ENCODE data around the gene MYOM1.

MYOM1 gene

DNA sequence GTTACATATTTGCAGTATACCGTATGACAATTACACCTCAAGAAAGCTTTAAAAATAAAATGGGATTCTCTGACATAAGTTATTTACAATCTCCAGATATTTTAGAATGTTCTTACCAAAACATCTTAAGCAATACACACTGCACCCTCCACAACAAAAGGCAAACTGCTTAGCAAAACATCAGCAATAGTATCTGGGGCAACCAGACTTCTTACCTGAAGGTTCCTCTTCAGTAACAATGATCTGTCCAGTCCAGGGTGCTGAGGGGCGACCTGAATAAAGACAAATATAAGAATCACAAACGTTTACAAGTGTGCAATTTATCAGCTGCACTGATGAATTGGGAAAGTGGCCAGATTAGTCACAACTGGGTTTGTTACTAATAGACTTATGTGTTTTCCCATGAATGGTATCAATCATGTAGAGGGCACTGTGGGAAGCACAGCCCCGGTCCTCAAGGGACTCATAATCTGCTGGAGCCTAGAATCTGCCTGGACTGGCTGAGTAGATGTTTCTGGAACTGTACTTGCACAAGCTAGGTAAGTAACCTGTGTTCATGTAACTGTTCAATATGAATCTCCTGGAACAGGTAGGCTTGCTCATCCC is 70.7 kb downstream of the MYOM1 start:
- no peak for DNase-seq

DNA sequence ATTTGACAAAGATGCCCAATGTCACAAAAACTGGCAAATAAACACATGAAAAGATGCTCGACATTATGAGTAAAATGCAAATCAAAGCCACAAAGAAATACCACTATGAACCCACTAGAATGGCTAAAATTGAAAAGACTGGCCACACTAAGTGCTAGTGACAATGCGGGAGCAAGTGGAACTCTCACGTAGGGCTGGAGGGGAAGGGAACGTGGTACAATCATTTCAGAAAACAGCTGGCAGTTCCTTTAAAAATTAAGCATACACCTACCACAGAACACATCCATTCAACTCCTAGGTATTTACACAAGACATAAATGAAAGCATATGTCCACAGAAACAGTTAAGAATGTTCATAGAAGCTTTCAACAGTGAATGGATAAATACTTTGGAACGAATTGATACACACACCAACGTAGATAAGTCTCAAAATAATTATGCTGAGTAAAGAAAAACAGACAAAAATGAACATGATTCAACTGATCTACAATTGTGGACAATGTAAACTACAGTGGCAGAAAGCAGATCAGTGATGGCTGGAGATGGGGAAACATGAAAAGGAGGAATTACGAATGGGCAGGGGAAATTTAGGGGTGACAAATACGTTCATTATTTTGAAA is 71.7 kb downstream of the MYOM1 start:
- DNase-seq, result no peak

DNA sequence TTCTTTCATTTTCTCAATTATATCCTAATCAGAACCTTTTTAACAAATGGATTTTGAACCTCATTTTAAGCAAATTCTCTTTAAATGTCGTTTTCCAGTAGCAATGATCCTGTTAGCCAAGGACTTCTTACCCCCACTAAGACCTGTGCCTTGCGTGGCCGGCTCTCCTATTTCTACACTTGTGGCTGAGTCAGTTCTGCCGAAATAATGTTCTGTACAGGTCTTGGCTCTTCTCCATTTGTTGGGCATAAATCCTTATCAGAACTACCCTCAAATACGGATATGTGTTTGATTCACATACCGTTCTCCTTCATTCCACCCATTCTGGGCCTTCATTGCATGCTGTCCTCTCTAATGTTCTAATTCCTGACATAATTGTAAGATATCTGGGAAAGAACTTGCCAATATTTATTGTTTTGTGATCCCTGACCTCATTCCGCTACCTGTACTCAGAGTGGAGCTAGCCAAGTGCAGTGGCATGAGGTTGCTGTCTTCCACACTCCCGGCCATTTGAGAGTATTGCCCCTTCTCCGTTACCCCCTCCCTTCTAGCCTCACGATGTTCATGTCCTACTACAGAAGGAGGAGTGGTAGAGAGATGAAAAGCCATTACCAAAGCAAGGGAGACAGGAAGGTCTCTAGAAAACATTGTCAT is 78.7 kb downstream of the MYOM1 start:
- DNase-seq, result no peak

DNA sequence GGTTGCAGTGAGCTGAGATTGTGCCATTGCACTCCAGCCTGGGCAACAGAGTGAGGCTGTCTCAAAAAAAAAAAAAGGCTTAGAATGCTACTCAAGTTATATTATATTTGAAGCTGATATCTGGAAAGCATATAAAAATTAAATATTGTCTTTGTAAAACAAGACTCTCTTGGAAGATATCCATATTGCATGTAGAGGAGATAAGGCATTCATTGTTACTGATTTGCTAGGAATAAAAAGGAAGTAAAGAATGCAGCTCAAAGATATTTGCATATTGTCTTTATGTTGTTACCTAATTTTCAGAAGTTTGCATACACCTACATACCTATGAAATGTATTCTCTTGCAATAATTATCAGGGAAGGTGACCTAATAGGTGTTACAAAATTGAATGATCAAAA is 79.4 kb downstream of the MYOM1 start:
- DNase-seq, result no peak

DNA sequence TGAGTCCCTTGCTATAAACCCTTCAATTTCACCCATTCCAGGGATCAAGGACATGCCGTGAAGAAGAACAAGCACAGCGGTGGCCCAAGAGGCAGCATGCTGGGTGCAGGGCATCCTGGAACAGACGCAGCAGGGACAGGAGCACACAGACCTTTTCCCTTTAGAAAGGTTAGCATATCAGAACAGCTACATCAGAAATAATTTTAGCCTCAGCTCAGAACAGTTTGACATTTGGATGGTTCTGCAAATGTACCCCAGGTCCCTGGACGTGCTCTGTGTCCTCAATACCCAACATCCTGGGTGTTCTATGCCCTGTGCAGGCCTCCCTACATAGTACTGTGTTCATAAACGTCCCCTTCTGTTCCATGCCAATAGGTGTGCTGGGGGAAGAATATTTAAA is 80.4 kb downstream of the MYOM1 start:
- no peak for DNase-seq

DNA sequence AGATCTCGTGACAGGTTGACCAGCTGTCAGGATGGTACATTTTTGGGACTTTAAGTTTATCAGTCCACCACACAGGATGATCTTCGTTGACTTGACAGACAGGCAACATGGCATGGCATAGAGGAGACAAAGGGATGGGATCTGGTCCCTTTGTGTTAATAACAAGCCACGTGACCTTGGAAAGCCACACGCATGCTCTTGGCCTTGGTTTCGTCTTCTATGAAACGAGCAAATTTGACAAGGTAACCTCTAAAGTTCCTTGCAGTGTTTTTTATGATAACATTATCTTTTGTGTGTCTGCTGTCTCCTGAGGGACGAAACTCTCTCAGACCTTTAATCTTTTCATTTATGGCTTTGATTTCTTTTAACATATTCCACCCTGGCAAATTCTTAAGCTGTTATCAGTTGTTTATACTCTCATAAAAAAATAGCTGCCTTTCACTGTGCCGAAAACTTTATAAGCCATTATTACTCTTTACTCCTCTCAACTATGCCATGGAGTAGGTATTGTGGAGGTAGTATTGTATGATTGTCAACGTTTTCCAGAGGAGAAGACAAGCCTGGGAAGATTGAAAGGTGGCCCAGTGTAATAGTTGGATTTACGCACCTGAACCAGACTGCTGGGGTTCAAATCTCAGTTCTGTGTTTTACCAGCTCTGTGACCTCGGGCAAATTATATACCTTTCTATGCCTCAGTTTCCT is 81.3 kb downstream of the MYOM1 start:
- DNase-seq, result no peak

DNA sequence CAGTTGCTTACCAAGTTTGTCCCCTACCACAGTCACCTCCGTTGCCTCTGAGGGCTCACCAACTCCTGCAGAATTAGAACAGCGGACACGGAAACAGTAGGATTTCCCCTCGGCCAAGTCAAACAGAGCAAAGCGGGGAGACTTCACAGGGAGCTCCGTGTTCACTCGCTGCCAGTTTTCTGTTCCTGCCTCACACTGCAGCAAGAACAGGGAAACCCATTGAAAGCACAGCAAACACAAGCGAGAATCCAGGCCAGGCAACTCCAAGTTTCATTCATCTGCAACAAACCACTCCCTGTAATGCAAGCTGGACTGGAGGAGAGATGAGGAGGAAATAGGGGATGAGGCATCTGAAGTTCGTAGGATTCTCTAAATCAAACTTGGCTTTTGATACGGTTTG is 84.2 kb downstream of the MYOM1 start:
- DNase-seq, result no peak

DNA sequence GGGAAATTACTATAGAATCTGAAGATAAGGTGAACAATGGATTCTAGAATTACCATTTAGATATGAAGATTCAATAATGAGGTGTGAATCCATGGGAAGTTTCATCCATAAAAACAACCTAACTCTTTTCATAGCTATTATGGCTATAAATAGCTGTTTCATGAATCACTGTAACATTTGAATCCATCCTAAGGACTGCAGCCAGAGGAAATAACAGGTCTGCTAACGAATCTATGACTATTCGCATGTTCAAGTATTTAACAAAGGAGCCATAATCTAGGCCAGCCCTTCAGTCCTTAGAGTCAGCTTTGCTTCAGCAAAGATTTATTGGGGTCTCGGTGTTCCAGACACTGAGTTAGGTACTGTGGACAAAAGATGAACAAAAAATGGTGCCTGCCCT is 87.1 kb downstream of the MYOM1 start:
- DNase-seq, result no peak

DNA sequence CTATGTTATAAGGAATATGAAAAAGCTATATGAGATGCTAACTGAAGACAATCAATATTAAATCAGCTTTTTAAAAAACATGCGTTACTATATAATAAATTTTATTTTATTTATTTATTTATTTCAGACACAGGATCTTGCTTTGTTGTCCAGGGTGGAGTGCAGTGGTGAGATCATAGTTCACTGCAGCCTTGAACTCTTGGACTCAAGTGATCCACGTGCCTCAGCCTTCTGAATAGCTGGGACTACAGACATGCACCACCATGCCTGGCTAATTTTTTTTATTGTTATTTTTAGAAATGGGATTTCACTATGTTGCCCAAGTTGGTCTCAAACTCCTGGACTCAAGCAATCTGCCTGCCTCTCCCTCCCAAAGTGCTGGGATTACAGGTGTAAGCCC is 89.4 kb downstream of the MYOM1 start:
- DNase-seq, result no peak

DNA sequence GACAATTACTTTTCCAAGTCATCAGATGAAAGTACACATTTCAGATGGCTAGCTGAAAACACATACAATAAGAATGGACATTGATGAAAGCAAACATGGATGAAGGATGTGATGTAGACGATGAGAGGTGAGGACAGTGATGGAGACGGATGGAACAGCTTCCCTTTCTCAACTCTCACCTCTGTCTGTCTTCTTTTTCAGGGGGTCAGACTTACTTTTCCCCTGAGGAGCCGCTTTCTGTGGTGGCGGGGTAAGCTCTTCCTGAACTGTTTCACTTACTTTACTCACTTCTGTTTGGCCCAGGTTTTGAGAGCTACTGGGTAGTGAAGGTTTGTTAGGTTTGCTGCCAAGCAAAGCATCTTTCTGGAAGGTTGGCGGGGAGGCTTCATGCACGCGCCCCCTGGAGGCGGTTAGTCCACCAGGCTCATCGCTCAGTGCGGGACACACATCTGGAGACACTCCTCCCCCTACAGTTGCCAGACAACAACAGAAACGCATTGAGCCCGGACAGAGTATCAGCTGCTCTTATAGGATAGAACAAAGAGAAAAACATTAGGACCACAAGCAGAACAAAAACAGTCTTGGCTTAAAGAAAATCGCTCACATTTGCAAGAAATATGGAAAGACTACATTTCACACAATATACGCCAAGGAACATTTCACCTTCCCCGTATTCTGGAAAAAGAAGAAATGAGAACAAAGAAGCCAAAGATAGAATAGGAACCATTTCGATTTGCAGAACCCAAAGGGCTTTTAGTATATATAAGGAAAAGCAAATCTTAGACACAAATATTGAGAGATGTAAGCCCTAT is 90.5 kb downstream of the MYOM1 start:
- peak; percentile 90 for DNase-seq

DNA sequence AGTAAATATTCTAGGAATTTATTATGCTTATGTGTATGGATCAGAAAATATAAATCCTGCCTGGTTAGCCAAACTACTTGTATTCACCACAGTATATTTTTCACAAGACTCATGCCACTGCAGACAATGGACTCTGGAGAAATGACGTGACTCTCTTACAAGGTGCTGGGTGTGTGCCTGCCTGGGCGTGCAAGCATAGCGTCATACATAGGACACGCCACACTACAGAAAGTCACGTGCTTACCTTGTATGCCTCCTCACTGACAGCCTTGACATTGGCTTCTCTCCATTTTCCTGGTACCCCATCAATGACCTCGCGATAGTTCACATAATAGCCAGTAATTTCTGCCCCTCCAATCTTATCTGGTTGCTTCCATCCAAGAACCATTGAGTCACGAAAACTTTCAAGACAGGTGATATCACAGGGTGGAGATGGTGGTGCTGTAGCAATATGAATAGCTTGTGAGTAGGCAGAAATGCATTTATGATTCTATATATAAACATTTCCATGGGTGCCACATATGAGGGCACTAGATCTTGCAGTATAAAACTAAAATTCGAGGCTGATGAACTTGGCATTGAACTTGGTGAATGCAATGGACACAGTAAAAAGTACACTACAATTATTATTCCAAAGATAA is 93.2 kb downstream of the MYOM1 start:
- DNase-seq, result no peak

DNA sequence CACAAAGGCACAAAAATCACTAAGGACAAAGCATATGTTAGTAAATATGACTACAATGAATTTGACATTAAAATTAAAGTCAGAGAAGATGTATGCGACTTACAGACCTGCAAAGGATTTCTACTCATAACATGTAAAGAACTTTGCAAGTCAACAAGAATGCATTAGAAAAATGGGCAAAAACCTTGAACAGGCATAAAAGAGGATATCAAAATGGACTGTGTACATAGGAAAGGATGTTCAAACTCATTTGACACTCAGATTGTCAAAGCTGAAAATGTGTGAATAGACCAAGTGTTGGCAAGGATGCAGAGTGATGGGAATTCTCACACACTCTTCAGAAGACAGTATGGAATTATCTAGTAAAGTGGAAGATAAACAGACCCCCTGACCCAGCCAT is 94.9 kb downstream of the MYOM1 start:
- no peak for DNase-seq

DNA sequence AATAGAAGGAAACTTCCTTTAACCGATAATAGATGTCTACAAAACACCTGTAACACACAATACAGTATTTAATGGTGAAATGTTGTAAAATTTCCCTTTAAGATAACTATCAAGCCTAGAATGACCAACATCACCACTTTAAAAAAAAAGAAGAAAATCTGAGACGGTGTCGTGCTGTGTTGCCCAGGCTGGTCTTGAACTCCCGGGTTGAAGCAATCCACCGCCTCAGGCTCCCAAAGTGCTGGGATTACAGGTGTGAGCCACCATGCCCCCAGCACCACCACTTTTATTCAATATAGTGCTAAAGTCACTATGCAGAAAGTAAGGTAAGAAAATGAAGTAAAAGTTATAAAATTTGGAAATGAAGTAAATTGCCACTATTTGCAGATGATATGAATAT is 96.9 kb downstream of the MYOM1 start:
- no peak for DNase-seq

DNA sequence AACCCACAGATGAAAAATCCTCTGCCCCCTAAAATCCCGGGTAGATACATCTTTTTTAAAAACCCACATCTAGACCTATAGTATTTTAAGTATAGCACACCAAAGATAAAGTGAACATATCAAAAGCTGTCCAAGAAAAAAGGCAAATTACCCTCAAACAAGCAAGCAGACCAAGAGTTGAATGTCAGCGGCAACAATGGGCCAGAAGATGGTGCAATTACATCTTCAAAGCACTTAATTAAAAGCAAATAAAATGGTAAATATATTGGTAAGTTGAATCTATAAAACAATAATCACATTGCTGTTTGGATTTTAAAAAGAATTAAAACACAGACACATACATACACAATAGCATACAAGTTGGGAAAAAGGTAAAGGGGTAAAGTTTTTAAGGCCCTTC is 98.5 kb downstream of the MYOM1 start:
- DNase-seq, result no peak

DNA sequence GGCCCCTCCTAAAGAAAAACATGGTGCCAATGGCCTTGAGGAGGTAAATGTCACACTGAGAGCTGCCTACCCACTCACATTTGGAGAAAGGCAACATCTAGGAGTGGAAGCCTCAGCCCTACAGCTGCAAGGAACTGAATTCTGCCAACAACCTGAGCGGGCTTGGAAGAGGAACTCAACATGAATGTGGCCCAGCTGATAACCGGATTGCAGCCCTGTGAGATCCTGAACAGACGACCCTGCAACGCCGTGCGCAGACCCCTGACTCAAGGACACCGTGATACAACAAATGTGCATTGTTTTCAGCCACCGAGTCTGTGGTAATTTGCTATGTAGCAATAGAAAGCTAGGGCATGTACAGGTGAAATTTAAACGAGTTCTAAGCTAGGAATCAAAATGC is 99.4 kb downstream of the MYOM1 start:
- DNase-seq, result no peak

DNA sequence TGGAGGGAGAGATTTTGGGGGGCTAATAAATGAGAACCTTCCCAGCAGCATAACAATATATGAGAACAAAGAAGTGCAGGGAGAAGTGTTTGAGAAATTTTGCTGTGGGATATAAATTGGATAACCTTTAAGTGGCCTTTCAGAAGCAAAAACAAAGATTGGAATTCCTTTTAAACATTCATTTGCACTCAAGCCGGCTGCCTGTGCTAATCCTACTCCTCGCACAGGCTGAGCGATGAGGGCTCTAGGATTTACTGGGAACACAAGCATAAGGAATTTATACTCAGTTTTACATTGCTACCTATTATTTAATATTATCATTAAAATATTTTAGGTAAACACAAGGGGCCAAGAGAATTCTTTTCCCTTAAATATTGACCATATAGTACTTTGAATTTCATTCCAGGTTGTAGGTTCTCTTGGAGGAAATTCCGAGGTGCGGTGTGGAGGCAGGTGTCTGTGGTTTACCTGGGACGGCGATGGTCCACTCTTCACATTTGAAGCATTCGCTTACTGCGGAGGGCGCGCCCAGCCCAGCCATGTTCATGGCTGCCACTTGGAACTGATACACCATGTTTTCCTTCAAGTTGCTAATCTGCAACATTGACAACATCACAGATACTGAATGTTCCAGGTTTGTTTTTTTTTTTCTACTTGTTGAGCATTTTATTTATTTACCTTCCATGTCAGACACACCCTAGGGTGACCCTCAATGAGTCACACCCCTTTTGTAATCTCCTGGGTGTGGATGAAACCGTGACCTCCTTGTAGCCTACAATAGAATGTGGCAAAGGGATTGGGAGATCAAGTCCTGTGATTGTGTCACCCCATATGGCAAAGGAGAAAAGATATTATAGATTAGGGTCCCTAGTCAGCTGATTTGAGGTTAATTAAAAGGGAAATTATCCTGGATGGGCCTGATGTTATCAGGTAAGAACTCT is 100.1 kb downstream of the MYOM1 start:
- DNase-seq, result no peak

DNA sequence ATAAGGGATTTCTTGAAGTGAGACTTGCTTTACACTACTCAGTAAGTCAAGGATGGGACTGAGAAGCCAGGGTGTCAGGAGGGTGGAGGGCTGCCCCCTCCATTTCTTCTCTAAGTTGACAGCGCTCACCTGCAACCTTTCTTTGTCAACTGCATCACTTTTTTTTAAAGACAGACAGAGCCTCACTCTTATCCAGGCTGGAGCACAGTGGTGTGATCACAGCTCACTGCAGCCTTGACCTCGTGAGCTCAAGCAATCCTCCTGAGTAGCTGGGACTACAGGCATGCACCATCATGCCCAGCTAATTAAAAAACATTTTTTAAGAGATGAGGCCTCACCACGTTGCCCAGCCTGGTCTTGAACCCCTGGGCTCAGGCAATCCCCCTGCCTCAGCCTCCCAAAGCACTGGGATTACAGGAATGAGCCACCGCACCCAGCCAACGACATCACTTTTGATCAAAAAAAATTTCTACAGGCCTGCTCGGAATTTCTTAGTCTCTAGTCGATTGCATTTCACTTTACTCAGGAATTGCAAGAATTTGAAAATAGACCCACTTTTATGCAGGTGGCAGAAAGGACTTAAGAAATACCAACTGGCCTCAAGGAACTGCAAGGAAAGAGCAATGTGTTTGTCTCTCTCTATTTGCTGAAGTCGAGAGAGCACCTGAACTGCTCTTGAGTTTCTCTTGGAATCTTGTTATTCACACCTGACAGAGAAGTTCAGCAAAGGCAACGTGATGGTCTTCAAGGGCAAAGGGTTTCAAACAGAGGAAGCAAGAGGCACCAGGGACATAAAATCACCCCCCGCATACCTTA is 101.4 kb downstream of the MYOM1 start:
- no peak for DNase-seq

DNA sequence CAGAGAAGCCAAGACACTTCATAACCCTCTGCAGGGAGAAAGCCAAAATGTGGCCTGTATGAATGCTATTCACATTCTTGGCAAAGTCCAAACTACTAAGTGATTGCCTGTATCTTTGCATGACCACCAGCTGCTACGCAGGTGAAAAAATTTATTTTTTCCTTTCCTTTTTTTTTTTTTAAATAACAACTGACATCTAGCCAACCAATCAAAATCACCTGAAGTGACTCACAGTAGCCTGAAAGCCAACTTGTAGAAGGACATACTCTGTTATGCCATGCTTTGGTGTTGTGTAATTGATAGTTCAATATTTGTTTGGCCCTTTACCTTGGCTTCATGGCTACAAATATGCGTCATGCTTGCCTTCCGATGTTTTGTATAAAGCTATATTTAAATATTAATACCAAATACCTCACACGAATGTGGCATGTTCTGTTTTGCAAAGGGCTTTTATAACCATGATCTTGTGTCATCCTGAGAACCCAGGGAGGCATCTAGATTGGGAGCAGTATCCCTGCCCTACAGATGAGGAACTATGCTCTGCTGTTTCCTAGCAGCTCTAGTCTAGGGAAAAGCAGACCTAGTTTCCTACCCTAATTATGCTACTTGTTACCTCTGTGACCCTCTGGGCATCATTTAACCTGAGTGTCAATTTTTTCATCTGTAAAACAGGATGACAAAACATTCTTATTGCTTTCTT is 102.1 kb downstream of the MYOM1 start:
- no peak for DNase-seq

DNA sequence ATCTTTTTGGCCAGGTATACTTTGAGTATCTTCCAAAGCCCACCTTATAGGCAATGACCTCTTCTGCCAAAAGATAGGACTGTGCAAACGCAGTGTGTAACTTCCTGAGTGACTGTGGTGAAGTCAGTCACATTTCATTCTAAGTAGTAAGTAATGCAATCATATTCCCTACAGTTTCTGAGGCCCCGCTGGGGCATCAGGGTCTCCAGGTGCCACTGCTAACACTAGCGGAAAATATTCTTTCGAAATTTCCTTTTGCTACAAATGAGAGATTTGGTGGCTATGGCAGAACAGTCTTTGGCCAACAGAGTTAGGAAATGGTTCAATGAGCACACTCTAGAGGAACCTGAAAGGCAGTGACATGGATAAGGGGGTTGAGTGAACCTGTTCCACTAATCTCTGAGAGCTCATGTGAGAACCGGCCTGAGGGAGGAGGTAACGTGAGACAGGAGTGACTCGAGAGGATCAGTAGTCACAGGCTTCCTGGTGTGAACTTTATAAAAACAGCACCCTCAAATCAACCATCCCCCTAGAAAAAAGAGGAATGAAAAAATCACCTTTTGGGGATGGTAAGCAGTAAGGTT is 104.2 kb downstream of the MYOM1 start:
- no peak for DNase-seq

DNA sequence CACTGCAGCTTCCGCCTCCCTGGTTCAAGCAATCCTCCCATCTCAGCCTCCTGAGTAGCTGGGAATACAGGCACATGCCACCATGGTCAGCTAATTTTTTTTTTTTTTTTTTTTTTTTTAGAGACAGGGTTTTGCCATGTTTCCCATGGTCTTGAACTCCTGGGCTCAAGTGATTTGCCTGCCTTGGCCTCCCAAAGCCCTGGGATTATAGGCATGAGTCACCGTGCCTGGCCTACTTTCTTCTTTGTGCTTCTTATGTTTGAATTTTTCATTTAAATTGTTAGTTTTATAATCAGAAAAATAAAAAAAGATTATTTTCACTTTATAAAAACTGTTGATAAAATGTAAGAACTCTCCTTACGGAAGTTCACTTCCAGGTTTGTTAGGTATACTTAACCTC is 105.3 kb downstream of the MYOM1 start:
- no peak for DNase-seq

Data from activated CD4-positive, alpha-beta T cell treated with anti-CD3 and anti-CD28 coated beads for 48 hours (primary cell).